IMR-90 (cell line): ENCODE measurements around the gene TPSG1. TPM values are rescaled to one million over a fixed set of nuclear protein-coding genes. Genes with fewer than 3 reads are reported as not detected.

Experiments used
- ATAC-seq: fragments of 200-7000 bp; cut with Tn5 transposase; 2 replicates; pipeline ENCODE4 v1.9.1; 2020; ENCODE audit warnings: low read depth, mild to moderate bottlenecking, moderate library complexity
- BruUV-seq: library from RNA; stranded (reverse); fragments of 400-500 nt; replicated peaks from 2 replicates; lab custom pipeline; 2021; lab: Mats Ljungman, UMichigan
- CTCF ChIA-PET: fragments of 300-600 bp; formaldehyde crosslinking; extraction: SDS; loops from one replicate; lab custom pipeline; 2021; ENCODE audit warnings: antibody characterized with exemption; lab: Yijun Ruan, JAX
- POLR2A ChIA-PET: fragments of 300-600 bp; sonication (Branson Sonifier 250); formaldehyde crosslinking; loops from one replicate; lab custom pipeline; 2022; ENCODE audit warnings: antibody characterized with exemption; ENCODE audit not compliant: unreplicated experiment; lab: Charles Lee
- DNase-seq: peaks from one replicate; pipeline ENCODE4 v3.0.0; 2013
- H2AFZ ChIP-seq: replicated peaks from 2 replicates; pipeline ENCODE3; 2013; ENCODE audit warnings: low read length, mild to moderate bottlenecking; ENCODE audit not compliant: poor library complexity
- H2AK5ac ChIP-seq: 2 replicates; pipeline ENCODE4 v1.6.1; 2013; ENCODE audit warnings: low read depth, low read length, inconsistent platforms
- H2AK9ac ChIP-seq: replicated peaks from 2 replicates; pipeline ENCODE3; 2013; ENCODE audit warnings: mild to moderate bottlenecking, low read depth, low read length, moderate library complexity; ENCODE audit not compliant: poor library complexity
- H2BK120ac ChIP-seq: 2 replicates; pipeline ENCODE4 v1.6.1; 2013; ENCODE audit warnings: low read depth, low read length, inconsistent platforms
- H2BK15ac ChIP-seq: 3 replicates; pipeline ENCODE4 v1.6.1; 2013; ENCODE audit warnings: low read depth, low read length, inconsistent platforms
- H2BK20ac ChIP-seq: 2 replicates; pipeline ENCODE4 v1.6.1; 2013; ENCODE audit warnings: low read depth, mild to moderate bottlenecking, inconsistent platforms, low read length, moderate library complexity
- H2BK5ac ChIP-seq: 2 replicates; pipeline ENCODE4 v1.6.1; 2013; ENCODE audit warnings: mild to moderate bottlenecking, low read depth, low read length, inconsistent platforms; ENCODE audit not compliant: poor library complexity, severe bottlenecking
- H3K14ac ChIP-seq: replicated peaks from 2 replicates; pipeline ENCODE4 v1.6.1; 2013; ENCODE audit warnings: low read depth, low read length, inconsistent platforms
- H3K18ac ChIP-seq: 2 replicates; pipeline ENCODE4 v1.6.1; 2013; ENCODE audit warnings: low read depth, low read length, control low read depth
- H3K23ac ChIP-seq: 2 replicates; pipeline ENCODE4 v1.6.1; 2013; ENCODE audit warnings: low read depth, low read length, inconsistent platforms
- H3K27ac ChIP-seq: 2 replicates; pipeline ENCODE4 v1.5.1; 2013; ENCODE audit warnings: mild to moderate bottlenecking, control low read depth, low read length; ENCODE audit not compliant: insufficient read depth
- H3K27me3 ChIP-seq: 2 replicates; pipeline ENCODE4 v1.6.1; 2013; ENCODE audit warnings: low read length; ENCODE audit not compliant: control insufficient read depth, insufficient read depth
- H3K36me3 ChIP-seq: 2 replicates; pipeline ENCODE4 v1.6.1; 2013; ENCODE audit warnings: low read length, mixed read lengths; ENCODE audit not compliant: control insufficient read depth, insufficient read depth
- H3K4ac ChIP-seq: 2 replicates; pipeline ENCODE4 v1.6.1; 2013; ENCODE audit warnings: low read depth, low read length, inconsistent platforms
- H3K4me1 ChIP-seq: 2 replicates; pipeline ENCODE4 v1.6.1; 2013; ENCODE audit warnings: low read length, mixed read lengths; ENCODE audit not compliant: control insufficient read depth, insufficient read depth
- H3K4me2 ChIP-seq: 2 replicates; pipeline ENCODE4 v1.6.1; 2013; ENCODE audit warnings: low read depth, mild to moderate bottlenecking, control low read depth, low read length, moderate library complexity
- H3K4me3 ChIP-seq: 2 replicates; pipeline ENCODE4 v1.5.1; 2013; ENCODE audit warnings: low read depth, mild to moderate bottlenecking, control low read depth, low read length, moderate library complexity; ENCODE audit not compliant: insufficient read depth
- H3K56ac ChIP-seq: 2 replicates; pipeline ENCODE4 v1.6.1; 2013; ENCODE audit warnings: low read length, inconsistent platforms; ENCODE audit not compliant: insufficient read depth; ENCODE audit errors: extremely low read depth
- H3K79me1 ChIP-seq, 2 experiments: 2 replicates each; pipeline ENCODE4 v1.6.1; 2013; ENCODE audit warnings: low read length in 2 of 2, inconsistent platforms in 1 of 2, low read depth in 1 of 2
- H3K9ac ChIP-seq: 2 replicates; pipeline ENCODE4 v1.6.1; 2013; ENCODE audit warnings: low read depth, low read length, control low read depth
- H3K9me1 ChIP-seq: 2 replicates; pipeline ENCODE4 v1.6.1; 2013; ENCODE audit warnings: low read length, inconsistent platforms; ENCODE audit not compliant: insufficient read depth
- H3K9me3 ChIP-seq: 2 replicates; pipeline ENCODE4 v1.6.1; 2013; ENCODE audit warnings: low read length; ENCODE audit not compliant: control insufficient read depth, insufficient read depth
- H4K20me1 ChIP-seq: 2 replicates; pipeline ENCODE4 v1.6.1; 2013; ENCODE audit warnings: low read length, inconsistent platforms; ENCODE audit not compliant: insufficient read depth
- H4K5ac ChIP-seq: 2 replicates; pipeline ENCODE4 v1.6.1; 2013; ENCODE audit warnings: mild to moderate bottlenecking, low read depth, low read length, control low read depth
- H4K8ac ChIP-seq, 2 experiments: 2 replicates each; pipeline ENCODE4 v1.6.1; 2013; ENCODE audit warnings: low read depth in 2 of 2, low read length in 2 of 2, control low read depth in 1 of 2, inconsistent platforms in 1 of 2
- H4K91ac ChIP-seq: 2 replicates; pipeline ENCODE4 v1.6.1; 2013; ENCODE audit warnings: low read depth, low read length, inconsistent platforms; ENCODE audit not compliant: insufficient read depth
- BHLHE40 ChIP-seq: fragments of 150-350 bp; IDR thresholded peaks from 2 replicates; pipeline ENCODE4 v1.6.1; 2016; ENCODE audit warnings: mild to moderate bottlenecking, low read depth, low read length
- CEBPB ChIP-seq: IDR thresholded peaks from 2 replicates; pipeline ENCODE4 v1.6.1; 2012; ENCODE audit warnings: low read depth, low read length, improper control_type of control experiment
- CHD1 ChIP-seq: IDR thresholded peaks from 2 replicates; pipeline ENCODE4 v1.6.1; 2012; ENCODE audit warnings: low read depth, low read length, improper control_type of control experiment
- CTCF ChIP-seq: conservative IDR thresholded peaks from 2 replicates; pipeline ENCODE4 v1.5.1; 2012; ENCODE audit warnings: mild to moderate bottlenecking, low read depth, low read length, improper control_type of control experiment
- ELK1 ChIP-seq: fragments of 150-350 bp; IDR thresholded peaks from 2 replicates; pipeline ENCODE4 v1.6.1; 2016; ENCODE audit warnings: low read depth, mild to moderate bottlenecking, low read length, moderate library complexity, borderline replicate concordance
- FOS ChIP-seq: fragments of 150-350 bp; IDR thresholded peaks from 2 replicates; pipeline ENCODE4 v1.6.1; 2016; ENCODE audit warnings: low read depth, low read length
- MAFK ChIP-seq: IDR thresholded peaks from 2 replicates; pipeline ENCODE4 v1.6.1; 2012; ENCODE audit warnings: low read depth, low read length, improper control_type of control experiment
- MAZ ChIP-seq: IDR thresholded peaks from 2 replicates; pipeline ENCODE4 v1.6.1; 2012; ENCODE audit warnings: low read depth, mild to moderate bottlenecking, low read length, improper control_type of control experiment, moderate library complexity, borderline replicate concordance
- MXI1 ChIP-seq: IDR thresholded peaks from 2 replicates; pipeline ENCODE4 v1.6.1; 2012; ENCODE audit warnings: low read depth, mild to moderate bottlenecking, low read length, moderate library complexity, borderline replicate concordance
- NFE2L2 ChIP-seq: fragments of 150-350 bp; IDR thresholded peaks from 2 replicates; pipeline ENCODE4 v1.6.1; 2016; ENCODE audit warnings: low read depth, mild to moderate bottlenecking, low read length
- POLR2A ChIP-seq: IDR thresholded peaks from 2 replicates; pipeline ENCODE4 v1.6.1; 2012; ENCODE audit warnings: mild to moderate bottlenecking, low read depth, low read length
- RAD21 ChIP-seq: IDR thresholded peaks from 2 replicates; pipeline ENCODE4 v1.6.1; 2012; ENCODE audit warnings: low read length, improper control_type of control experiment
- RCOR1 ChIP-seq: IDR thresholded peaks from 2 replicates; pipeline ENCODE4 v1.6.1; 2012; ENCODE audit warnings: mild to moderate bottlenecking, low read length, improper control_type of control experiment; ENCODE audit not compliant: insufficient replicate concordance
- RFX5 ChIP-seq: IDR thresholded peaks from 2 replicates; pipeline ENCODE4 v1.8.0; 2012; ENCODE audit warnings: low read depth, mild to moderate bottlenecking, low read length, moderate library complexity
- SMC3 ChIP-seq: fragments of 150-350 bp; IDR thresholded peaks from 2 replicates; pipeline ENCODE4 v1.6.1; 2016; ENCODE audit warnings: low read depth, mild to moderate bottlenecking, antibody characterized with exemption, low read length, moderate library complexity
- USF2 ChIP-seq: fragments of 150-350 bp; IDR thresholded peaks from 2 replicates; pipeline ENCODE4 v1.6.1; 2017; ENCODE audit warnings: mild to moderate bottlenecking, antibody characterized with exemption, low read length, low read depth
- WGBS, 2 experiments: methylation state at CpG; one replicate each; pipeline versions ENCODE4 v1.1.5 to v1.1.7; 2013; ENCODE audit warnings: missing lambda C conversion rate in 2 of 2; ENCODE audit not compliant: insufficient read length in 1 of 2; ENCODE audit errors: extremely low coverage in 2 of 2; 5-methylcytosine and 5-hydroxymethylcytosine counted together
- dilution Hi-C: fragments of 300-500 bp; cut with HindIII; formaldehyde crosslinking; loops from one replicate; pipeline ENCODE4 v1.14.3; 2018; ENCODE audit warnings: low sequenced_read_pairs; ENCODE audit not compliant: unreplicated experiment
- in situ Hi-C: fragments of 300-500 bp; cut with MboI; formaldehyde crosslinking; loops from 3 replicates; pipeline ENCODE4 v1.14.3; 2019; ENCODE audit warnings: low sequenced_read_pairs, inconsistent platforms, mixed read lengths
- intact Hi-C: fragments of 100-400 bp; cut with micrococcal nuclease; formaldehyde crosslinking; loops from 2 replicates; pipeline ENCODE4 v1.10.0; 2022
- polyA plus RNA-seq, 3 experiments: library from polyadenylated mRNA; depleted of rRNA; stranded (reverse); fragments of >200 nt; gene quantifications; 2 replicates each; pipeline ENCODE4 v1.2.3, GENCODE V29; 2012; ENCODE audit warnings: low replicate concordance in 1 of 3
- total RNA-seq: library from RNA; depleted of rRNA; stranded (reverse); fragments of >200 nt; gene quantifications from 2 replicates; pipeline ENCODE4 v1.2.3, GENCODE V29; 2012

Gene TPSG1
- total and polyA plus RNA-seq, 2 of the 4 experiments (the other 2 are of a cell fraction): not detected

- WGBS, 2 experiments: 77% methylated on average over 5 of the region's 23 CpGs; no CpG with 5 or more reads in 1 of the 2 experiments
- Histone ChIP-seq H4K91ac (no peak overlapping the region), H3K9ac (no peak overlapping the region), H3K27me3 (no peaks in the 10 kb centered on the region), H3K9me3 (no peaks in the 10 kb centered on the region), H2BK120ac (no peak overlapping the region), H4K5ac (no peak overlapping the region), H3K79me1 (no peaks in the 10 kb centered on the region), H3K27ac (no peak overlapping the region), H3K4me1 (no peaks in the 10 kb centered on the region), H3K4me2 (no peak overlapping the region), H2AK9ac (no peak overlapping the region), H4K20me1 (no peaks in the 10 kb centered on the region), H2BK20ac (no peak overlapping the region), H3K36me3 (peaks cover 2% of the 10 kb centered on the region; the same call in 1 of the 2 replicates), H2BK15ac (no peak overlapping the region), H4K8ac (no peak overlapping the region), H2AK5ac (no peak overlapping the region), H2BK5ac (no peak overlapping the region), H3K14ac (no peak overlapping the region), H3K23ac (no peak overlapping the region), H3K18ac (no peak overlapping the region), H3K4me3 (no peak overlapping the region), H3K9me1 (no peaks in the 10 kb centered on the region), H3K56ac (no peak overlapping the region), H2AFZ (no peak overlapping the region), H3K4ac (no peak overlapping the region)
- in situ Hi-C loops (loop anchor here (25.0 kb wide), 1 partner anchor 398 kb away; the partner anchor contains the start of gene GNG13), dilution Hi-C loops (no loop called here), intact Hi-C loops (no loop called here)
- TF ChIP-seq MAFK (no peak), CHD1 (no peak), MAZ (no peak), BHLHE40 (no peak), POLR2A (no peak), ELK1 (no peak), CTCF (no peak), FOS (no peak), NFE2L2 (no peak), SMC3 (no peak), USF2 (no peak), CEBPB (no peak), RCOR1 (no peak), RAD21 (no peak), MXI1 (no peak), RFX5 (no peak)
- ChIA-PET CTCF (no interaction called here), POLR2A (no interaction called here)
- BruUV-seq: no TSS peak
- no peak for ATAC-seq
- DNase-seq: no peak
These were observed 14.6 kb downstream of the TPSG1 start for GRCh38 chr16:1210461-1210860.
